Measurements from ENCODE around the gene MRGPRG. TPM values are rescaled to one million over a fixed set of nuclear protein-coding genes. Genes with fewer than 3 reads are reported as not detected.

The MRGPRG gene
- polyA plus RNA-seq, 1 donor (not counting 4 experiments of a cell fraction or from before 2014, with no cell fraction given): not detected

DNA sequence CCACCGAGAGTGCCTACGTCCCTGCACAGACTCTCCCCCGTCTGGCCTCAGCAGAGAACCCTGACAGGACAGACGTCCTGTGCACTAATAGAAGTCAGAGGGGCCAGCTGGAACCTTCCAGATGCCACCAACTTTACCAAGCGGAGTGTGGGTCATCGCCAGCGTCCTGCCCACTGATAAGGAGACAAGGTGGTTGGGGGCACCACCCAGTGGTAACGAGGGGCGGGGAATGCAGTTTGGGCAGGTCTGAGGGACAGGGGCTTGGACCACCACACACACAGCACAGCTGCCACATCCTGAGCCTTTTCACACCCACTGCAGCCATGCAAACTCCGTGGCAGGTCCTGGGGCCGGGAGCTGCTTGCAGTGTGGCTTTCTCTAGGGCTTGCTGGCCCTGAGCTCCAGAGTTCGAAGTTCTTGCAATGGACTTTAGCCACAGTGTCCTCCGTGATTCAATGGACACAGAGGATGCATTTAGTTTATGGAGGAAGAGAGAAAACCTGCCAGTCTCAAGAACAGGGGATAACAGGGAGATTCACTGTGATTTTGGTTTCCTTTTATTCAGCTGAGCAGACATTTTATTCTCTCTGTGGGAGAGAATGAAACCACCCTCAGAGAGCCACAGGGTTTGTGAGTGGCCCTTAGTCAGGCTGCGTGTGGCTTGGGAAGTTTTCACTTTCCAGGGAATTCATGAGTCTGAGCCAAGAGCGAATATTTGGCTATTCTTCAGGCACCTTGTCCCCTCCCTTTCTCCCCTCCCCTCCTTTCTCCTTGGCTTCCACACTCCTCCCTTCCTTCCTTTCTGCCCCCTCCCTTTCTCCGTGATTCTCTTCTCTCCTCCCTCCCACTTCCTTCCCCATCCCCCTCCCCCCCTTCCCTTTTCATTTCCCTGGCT, 13.1 kb downstream of the MRGPRG start:
- H3K36me3 ChIP-seq (ENCODE audit: control insufficient read depth in 2 of 2, extremely low read depth in 1 of 2, insufficient read depth in 2 of 2, low read length in 2 of 2): no peaks in the 10 kb centered on the region
- H3K27ac ChIP-seq (ENCODE audit: control insufficient read depth, insufficient read depth, low read length): no peak overlapping the region
- H3K9me3 ChIP-seq (ENCODE audit: control insufficient read depth, low read depth, low read length): no peaks in the 10 kb centered on the region
- DNase-seq (ENCODE audit: low read depth, low spot score) (no peak), FAIRE-seq (no peak)
- H3K79me2 ChIP-seq (ENCODE audit: control insufficient read depth, insufficient read depth, low read length): no peaks in the 10 kb centered on the region
- no peak overlapping the region for H3K9ac ChIP-seq (ENCODE audit: control insufficient read depth, extremely low read depth, insufficient read depth, low read length)
- no peaks in the 10 kb centered on the region for H4K20me1 ChIP-seq (ENCODE audit: control insufficient read depth, extremely low read depth, insufficient read depth, low read length)
- H3K9me1 ChIP-seq (ENCODE audit: control insufficient read depth, extremely low read depth, insufficient read depth, low read length): no peaks in the 10 kb centered on the region
- no peak overlapping the region for H3K4me2 ChIP-seq (ENCODE audit: control insufficient read depth, extremely low read depth, insufficient read depth, low read depth, low read length)
- dilution Hi-C loops (cut with MboI; ENCODE audit: extremely low pct_ligation_motif_present, low sequenced_read_pairs): no loop called here
- no peak overlapping the region for H3K4me3 ChIP-seq (ENCODE audit: control insufficient read depth in 2 of 3, extremely low read depth in 1 of 3, insufficient read depth in 2 of 3, low read depth in 1 of 3, low read length in 3 of 3)
- H3K27me3 ChIP-seq (ENCODE audit: control insufficient read depth, extremely low read depth, insufficient read depth, low read length): peaks cover 60% of the 10 kb centered on the region
- H2AFZ ChIP-seq (ENCODE audit: control insufficient read depth, low read length): no peak overlapping the region
- no peaks in the 10 kb centered on the region for H3K4me1 ChIP-seq (ENCODE audit: control insufficient read depth, extremely low read depth, insufficient read depth, low read length)
- TF ChIP-seq, protein P1, sequence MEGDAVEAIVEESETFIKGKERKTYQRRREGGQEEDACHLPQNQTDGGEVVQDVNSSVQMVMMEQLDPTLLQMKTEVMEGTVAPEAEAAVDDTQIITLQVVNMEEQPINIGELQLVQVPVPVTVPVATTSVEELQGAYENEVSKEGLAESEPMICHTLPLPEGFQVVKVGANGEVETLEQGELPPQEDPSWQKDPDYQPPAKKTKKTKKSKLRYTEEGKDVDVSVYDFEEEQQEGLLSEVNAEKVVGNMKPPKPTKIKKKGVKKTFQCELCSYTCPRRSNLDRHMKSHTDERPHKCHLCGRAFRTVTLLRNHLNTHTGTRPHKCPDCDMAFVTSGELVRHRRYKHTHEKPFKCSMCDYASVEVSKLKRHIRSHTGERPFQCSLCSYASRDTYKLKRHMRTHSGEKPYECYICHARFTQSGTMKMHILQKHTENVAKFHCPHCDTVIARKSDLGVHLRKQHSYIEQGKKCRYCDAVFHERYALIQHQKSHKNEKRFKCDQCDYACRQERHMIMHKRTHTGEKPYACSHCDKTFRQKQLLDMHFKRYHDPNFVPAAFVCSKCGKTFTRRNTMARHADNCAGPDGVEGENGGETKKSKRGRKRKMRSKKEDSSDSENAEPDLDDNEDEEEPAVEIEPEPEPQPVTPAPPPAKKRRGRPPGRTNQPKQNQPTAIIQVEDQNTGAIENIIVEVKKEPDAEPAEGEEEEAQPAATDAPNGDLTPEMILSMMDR (optimal IDR thresholded peaks at IDR 0.05 in 1 of 3, IDR thresholded peaks at IDR 0.05 in 1 of 3, conservative IDR thresholded peaks at IDR 0.05 in 1 of 3; ENCODE audit: extremely low read depth in 1 of 3, insufficient read depth in 2 of 3, low read length in 3 of 3): no peak
- no peak for TF ChIP-seq EZH2 (IDR thresholded peaks at IDR 0.05; ENCODE audit: low read length)

DNA sequence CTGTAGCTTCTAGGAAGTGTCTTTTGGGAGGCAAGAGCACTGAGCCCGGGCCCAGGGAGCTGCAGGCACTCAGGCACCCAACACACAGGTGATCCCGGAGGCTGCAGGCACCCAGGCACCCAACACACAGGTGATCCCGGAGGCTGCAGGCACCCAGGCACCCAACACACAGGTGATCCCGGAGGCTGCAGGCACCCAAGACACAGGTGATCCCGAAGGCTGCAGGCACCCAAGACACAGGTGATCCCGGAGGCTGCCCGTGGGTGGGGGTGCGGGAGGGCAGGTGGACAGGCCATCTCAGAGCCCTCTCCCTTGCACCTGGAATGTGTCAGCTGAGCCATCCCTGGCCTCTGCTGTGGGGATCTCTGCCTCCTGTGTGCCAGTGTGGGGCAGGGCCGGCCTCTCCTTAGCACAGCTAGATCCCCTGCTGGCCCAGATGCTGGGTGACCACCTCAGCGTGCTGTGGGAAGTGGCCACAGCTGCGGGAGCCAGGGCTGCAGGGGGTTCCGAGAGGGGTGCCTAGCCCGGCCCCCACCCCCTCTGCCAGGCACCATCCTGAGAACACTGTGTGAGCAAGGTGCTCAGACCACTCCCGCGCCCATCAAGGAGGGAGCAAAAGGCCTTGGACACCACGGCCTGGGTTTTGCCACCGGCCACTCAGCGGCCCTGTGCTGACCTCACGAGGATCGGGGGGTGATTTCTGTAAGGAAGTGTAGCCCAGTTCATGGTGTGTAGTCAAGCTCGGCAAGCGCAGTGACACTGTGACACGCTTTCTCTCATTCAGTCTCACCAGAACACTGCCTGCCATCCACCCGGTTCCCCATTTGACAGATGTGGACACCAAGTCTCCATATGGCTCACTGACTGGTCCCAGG, 14.2 kb downstream of the MRGPRG start:
- Histone ChIP-seq H3K4me1 (ENCODE audit: control insufficient read depth, extremely low read depth, insufficient read depth, low read length) (no peaks in the 10 kb centered on the region), H3K4me3 (ENCODE audit: control insufficient read depth in 2 of 3, extremely low read depth in 1 of 3, insufficient read depth in 2 of 3, low read depth in 1 of 3, low read length in 3 of 3) (no peak overlapping the region), H3K9me1 (ENCODE audit: control insufficient read depth, extremely low read depth, insufficient read depth, low read length) (no peaks in the 10 kb centered on the region), H3K9me3 (ENCODE audit: control insufficient read depth, low read depth, low read length) (no peaks in the 10 kb centered on the region), H3K27me3 (ENCODE audit: control insufficient read depth, extremely low read depth, insufficient read depth, low read length) (peaks cover 60% of the 10 kb centered on the region), H3K4me2 (ENCODE audit: control insufficient read depth, extremely low read depth, insufficient read depth, low read depth, low read length) (no peak overlapping the region), H4K20me1 (ENCODE audit: control insufficient read depth, extremely low read depth, insufficient read depth, low read length) (no peaks in the 10 kb centered on the region), H3K27ac (ENCODE audit: control insufficient read depth, insufficient read depth, low read length) (no peak overlapping the region), H2AFZ (ENCODE audit: control insufficient read depth, low read length) (no peak overlapping the region), H3K36me3 (ENCODE audit: control insufficient read depth in 2 of 2, extremely low read depth in 1 of 2, insufficient read depth in 2 of 2, low read length in 2 of 2) (no peaks in the 10 kb centered on the region), H3K79me2 (ENCODE audit: control insufficient read depth, insufficient read depth, low read length) (no peaks in the 10 kb centered on the region), H3K9ac (ENCODE audit: control insufficient read depth, extremely low read depth, insufficient read depth, low read length) (no peak overlapping the region)
- dilution Hi-C loops (cut with MboI; ENCODE audit: extremely low pct_ligation_motif_present, low sequenced_read_pairs): no loop called here
- no peak for FAIRE-seq
- DNase-seq (ENCODE audit: low read depth, low spot score): no peak
- TF ChIP-seq, protein P1 (optimal IDR thresholded peaks at IDR 0.05 in 1 of 3, IDR thresholded peaks at IDR 0.05 in 1 of 3, conservative IDR thresholded peaks at IDR 0.05 in 1 of 3; ENCODE audit: extremely low read depth in 1 of 3, insufficient read depth in 2 of 3, low read length in 3 of 3): no peak
- no peak for TF ChIP-seq EZH2 (IDR thresholded peaks at IDR 0.05; ENCODE audit: low read length)

Measured in keratinocyte (primary cell).